Ovary (tissue), 9 donors: ENCODE results near the gene WEE2. TPM values are rescaled to one million over a fixed set of nuclear protein-coding genes. Genes with fewer than 3 reads are reported as not detected.

Source experiments
- DNase-seq, 5 donors: peaks; one replicate each; pipeline ENCODE4 v3.0.0-alpha.2; 2019 to 2020
- H3K27ac ChIP-seq, 2 donors: fragments of 200-600 bp; one replicate each; pipeline versions ENCODE4 v1.5.1 to v1.8.0; 2019 to 2022
- H3K27me3 ChIP-seq: fragments of 200-600 bp; one replicate; pipeline ENCODE4 v1.8.0; 2022
- H3K36me3 ChIP-seq: fragments of 200-600 bp; sonication (generic); one replicate; pipeline ENCODE4 v1.5.1; 2019
- H3K4me1 ChIP-seq: one replicate; pipeline ENCODE4 v1.8.1; 2013; ENCODE audit warnings: mild to moderate bottlenecking, moderate library complexity; ENCODE audit not compliant: insufficient read depth
- H3K4me3 ChIP-seq: fragments of 200-600 bp; sonication (generic); one replicate; pipeline ENCODE4 v1.5.1; 2017
- H3K9me3 ChIP-seq, 2 donors: fragments of 200-600 bp in 1 of 2; sonication (generic) in 1 of 2; one replicate each; pipeline versions ENCODE4 v1.5.1 to v1.8.1; 2013 to 2019; ENCODE audit warnings: mild to moderate bottlenecking in 1 of 2, moderate library complexity in 1 of 2
- EP300 ChIP-seq: sonication (generic); formaldehyde crosslinking; IDR thresholded peaks from one replicate; pipeline ENCODE4 v1.6.1; 2017; ENCODE audit warnings: antibody characterized with exemption
- POLR2A ChIP-seq: fragments of 450-650 bp; IDR thresholded peaks from one replicate; pipeline ENCODE4 v1.6.1; 2017; ENCODE audit warnings: antibody characterized with exemption, mild to moderate bottlenecking, moderate library complexity
- WGBS, 3 donors: extraction: QIAGEN DNeasy Blood & Tissue Kit in 1 of 3; methylation state at CpG; one replicate each; pipeline versions ENCODE4 v1.1.5 to v1.1.7; 2013 to 2017; 5-methylcytosine and 5-hydroxymethylcytosine counted together
- intact Hi-C, 4 donors: fragments of 100-400 bp; cut with DNase I; formaldehyde crosslinking; loops; one replicate each; pipeline versions ENCODE4 v1.11.0 to v1.15.1; 2022 to 2023
- polyA plus RNA-seq, 2 donors: library from polyadenylated mRNA; stranded (reverse); fragments of 200-250 nt in 1 of 2; fragments of 350-450 nt in 1 of 2; fragmentation: Illumina TruSeq in 1 of 2; extraction: RNeasy Lipid Tissue Mini Kit (QIAGEN cat#74804) in 1 of 2; gene quantifications; one replicate each; pipeline ENCODE4 v1.2.3, GENCODE V29; 2013 to 2014
- total RNA-seq, 7 donors: library from RNA; depleted of rRNA in 2 of 7; stranded (reverse); fragments of >200 nt in 2 of 7; fragmentation: NEBNext Ultra II Directional in 3 of 7; extraction: Animal tissue kit (Norgen Biotek cat#: 25700) in 3 of 7; gene quantifications; one replicate each; pipeline versions ENCODE4 v1.1.0 to v1.2.4, GENCODE V29; 2016 to 2023
- TF ChIP-seq, protein P1 (sequence below), 3 donors: fragments of 450-650 bp in 2 of 3; fragments of 200-600 bp in 1 of 3; IDR thresholded peaks; one replicate each; pipeline versions ENCODE4 v1.5.1 to v1.8.0; 2016 to 2022; ENCODE audit warnings: antibody characterized with exemption in 3 of 3, mild to moderate bottlenecking in 1 of 3
- donor health status: DM: no; HTN: no; CAD: no; lungs with moderate emphysema.
- donor health status: DM: no; HTN: no; CAD: no.
- donor health status: Bipolar disorder and iron deficiency.
- donor health status: DM: yes; HTN: yes; CAD: no.
- donor health status: DM: no; HTN: no; CAD: no.
- donor health status: DM: yes; HTN: yes; CAD: no.

Gene WEE2
- total and polyA plus RNA-seq, 9 donors, result 0.07 to 0.27 (median 0.16) TPM; not detected in 5

DNA sequence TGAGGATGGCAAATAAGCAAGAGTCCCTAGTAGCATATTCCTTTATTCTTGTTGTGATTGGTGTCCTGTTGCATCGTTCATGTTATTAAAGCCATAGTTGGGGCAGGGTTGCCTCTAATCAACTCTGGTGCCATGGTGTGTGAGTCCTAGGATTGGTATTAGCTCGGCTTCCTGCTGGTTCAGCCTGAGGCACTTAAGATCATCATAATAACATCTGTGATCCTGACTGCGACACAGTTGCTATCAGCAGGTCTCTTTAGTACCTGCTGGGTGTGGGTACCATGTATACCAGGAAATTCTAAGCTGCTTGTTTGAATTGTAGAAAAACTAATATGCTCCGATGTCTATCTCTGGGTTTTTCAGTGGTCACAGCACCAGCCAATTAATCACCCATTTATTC lies 1.6 kb downstream of the WEE2 start:
- H3K4me1 ChIP-seq, result no peaks in the 10 kb centered on the region
- DNase-seq, result no peak
- TF ChIP-seq, protein P1, sequence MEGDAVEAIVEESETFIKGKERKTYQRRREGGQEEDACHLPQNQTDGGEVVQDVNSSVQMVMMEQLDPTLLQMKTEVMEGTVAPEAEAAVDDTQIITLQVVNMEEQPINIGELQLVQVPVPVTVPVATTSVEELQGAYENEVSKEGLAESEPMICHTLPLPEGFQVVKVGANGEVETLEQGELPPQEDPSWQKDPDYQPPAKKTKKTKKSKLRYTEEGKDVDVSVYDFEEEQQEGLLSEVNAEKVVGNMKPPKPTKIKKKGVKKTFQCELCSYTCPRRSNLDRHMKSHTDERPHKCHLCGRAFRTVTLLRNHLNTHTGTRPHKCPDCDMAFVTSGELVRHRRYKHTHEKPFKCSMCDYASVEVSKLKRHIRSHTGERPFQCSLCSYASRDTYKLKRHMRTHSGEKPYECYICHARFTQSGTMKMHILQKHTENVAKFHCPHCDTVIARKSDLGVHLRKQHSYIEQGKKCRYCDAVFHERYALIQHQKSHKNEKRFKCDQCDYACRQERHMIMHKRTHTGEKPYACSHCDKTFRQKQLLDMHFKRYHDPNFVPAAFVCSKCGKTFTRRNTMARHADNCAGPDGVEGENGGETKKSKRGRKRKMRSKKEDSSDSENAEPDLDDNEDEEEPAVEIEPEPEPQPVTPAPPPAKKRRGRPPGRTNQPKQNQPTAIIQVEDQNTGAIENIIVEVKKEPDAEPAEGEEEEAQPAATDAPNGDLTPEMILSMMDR (IDR thresholded peaks at IDR 0.05), result no peak
- TF ChIP-seq POLR2A, result no peak
- H3K27me3 ChIP-seq, result no peaks in the 10 kb centered on the region
- H3K27ac ChIP-seq, result no peak overlapping the region
- 90 to 95% (median 92%) methylated on average over 4 of the region's 4 CpGs for WGBS, 3 donors
- H3K4me3 ChIP-seq, result no peak overlapping the region
- no peaks in the 10 kb centered on the region for H3K9me3 ChIP-seq
- intact Hi-C loops, result no loop called here
- no peaks in the 10 kb centered on the region for H3K36me3 ChIP-seq

- H3K27me3 ChIP-seq, result no peaks in the 10 kb centered on the region
- no peaks in the 10 kb centered on the region for H3K9me3 ChIP-seq
- H3K4me1 ChIP-seq, result no peaks in the 10 kb centered on the region
- DNase-seq, result no peak
- H3K27ac ChIP-seq, result no peak overlapping the region
- H3K4me3 ChIP-seq, result no peak overlapping the region
- 44 to 62% (median 56%) methylated on average over 1 of the region's 1 CpG for WGBS, 3 donors
- H3K36me3 ChIP-seq, result no peaks in the 10 kb centered on the region
- intact Hi-C loops, result no loop called here
- TF ChIP-seq POLR2A (no peak), EP300 (no peak)
- TF ChIP-seq, protein P1 (IDR thresholded peaks at IDR 0.05), result no peak
Measured at GRCh38 chr7:141710301-141710700, 2.1 kb downstream of the WEE2 start.

- Histone ChIP-seq H3K9me3 (no peaks in the 10 kb centered on the region), H3K27ac (no peak overlapping the region), H3K27me3 (no peaks in the 10 kb centered on the region), H3K36me3 (no peaks in the 10 kb centered on the region), H3K4me3 (no peak overlapping the region), H3K4me1 (no peaks in the 10 kb centered on the region)
- 86 to 89% (median 87%) methylated on average over 5 of the region's 5 CpGs for WGBS, 3 donors
- DNase-seq, result no peak
- intact Hi-C loops, result no loop called here
- no peak for TF ChIP-seq POLR2A
- no peak for TF ChIP-seq EP300
- TF ChIP-seq, protein P1 (IDR thresholded peaks at IDR 0.05), result no peak
Measured at GRCh38 chr7:141712603-141713255, 4.6 kb downstream of the WEE2 start.

DNA sequence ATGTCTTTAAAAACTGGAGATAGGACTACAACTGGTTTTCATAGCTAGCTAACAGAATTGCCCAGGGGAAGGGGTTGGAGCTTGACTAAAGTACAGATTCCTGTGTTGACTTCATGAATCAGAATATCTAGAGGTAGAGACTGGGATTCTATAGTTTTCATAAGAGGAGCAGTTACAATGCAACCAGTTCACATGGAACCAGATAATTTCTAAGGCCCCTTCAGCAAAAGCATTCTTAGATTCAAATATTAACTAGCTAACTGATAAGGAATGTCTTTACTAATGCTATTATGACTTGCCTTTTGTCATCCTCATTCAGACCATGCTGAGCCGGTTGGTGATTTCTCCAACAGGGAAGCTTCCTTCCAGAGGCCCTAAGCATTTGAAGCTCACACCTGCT lies 5.7 kb downstream of the WEE2 start:
- no peaks in the 10 kb centered on the region for H3K9me3 ChIP-seq
- no peak for DNase-seq
- no peaks in the 10 kb centered on the region for H3K4me1 ChIP-seq
- no peaks in the 10 kb centered on the region for H3K27me3 ChIP-seq
- H3K4me3 ChIP-seq, result no peak overlapping the region
- WGBS, 3 donors, result 82 to 95% (median 93%) methylated on average over 1 of the region's 1 CpG
- TF ChIP-seq EP300, result no peak
- TF ChIP-seq, protein P1 (IDR thresholded peaks at IDR 0.05), result no peak
- TF ChIP-seq POLR2A, result no peak
- no peaks in the 10 kb centered on the region for H3K36me3 ChIP-seq
- no peak overlapping the region for H3K27ac ChIP-seq
- intact Hi-C loops, result no loop called here
